Stimulated activated CD4-positive, alpha-beta T cell treated with anti-CD3 and anti-CD28 coated beads, Interleukin-4, amount 100 ng/mL, for 4 hours (primary cell): Measurements from ENCODE around the gene PPP2R5A.
"Not testable (repeated sequence)": the region's sequence is repeated elsewhere in the genome, so short reads cannot be mapped to it uniquely, and the experiment has no call there.

Experiments used
- DNase-seq, 2 experiments: peaks; one replicate each; pipeline ENCODE4 v3.0.0-alpha.2; 2020

Gene PPP2R5A

DNA sequence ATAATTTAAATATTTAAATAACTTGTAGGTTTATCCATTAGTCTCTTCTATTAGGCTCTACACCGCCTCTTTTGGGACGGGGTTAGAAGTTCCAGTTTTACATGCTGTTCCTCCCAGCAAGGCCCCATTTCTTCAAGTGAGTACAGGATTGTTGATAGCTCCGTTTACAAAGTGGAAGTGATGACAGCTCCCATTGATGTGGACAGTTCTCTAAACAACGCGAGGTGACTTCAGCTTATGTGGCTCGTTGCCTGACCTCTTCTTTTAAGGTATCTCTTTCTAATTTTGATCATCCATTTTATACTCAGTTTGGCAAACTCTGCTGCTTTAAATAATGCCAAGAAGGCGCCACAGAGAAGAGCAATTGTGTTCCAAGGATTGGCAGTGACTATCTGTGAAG, 79.8 kb downstream of the PPP2R5A start:
- no peak for DNase-seq

DNA sequence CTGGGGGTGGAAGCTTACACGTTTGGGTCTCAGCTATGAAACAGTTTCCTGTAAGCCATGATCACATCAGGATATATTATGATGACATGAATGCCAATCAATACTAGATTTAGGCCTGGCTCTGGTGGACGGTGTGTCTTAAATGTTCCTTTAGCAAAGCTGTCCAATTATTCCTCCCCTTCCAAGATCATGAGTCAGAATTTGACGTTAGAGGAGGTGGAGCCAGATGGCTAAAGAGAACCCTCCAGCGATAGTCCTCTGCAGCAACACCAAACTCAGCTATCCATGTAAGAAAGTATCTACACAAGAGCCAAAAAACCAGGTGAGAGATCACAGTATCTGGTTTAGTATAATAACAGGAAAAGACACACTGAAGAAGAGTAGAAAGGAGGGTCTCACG, 81.7 kb downstream of the PPP2R5A start:
- DNase-seq, result no peak

DNA sequence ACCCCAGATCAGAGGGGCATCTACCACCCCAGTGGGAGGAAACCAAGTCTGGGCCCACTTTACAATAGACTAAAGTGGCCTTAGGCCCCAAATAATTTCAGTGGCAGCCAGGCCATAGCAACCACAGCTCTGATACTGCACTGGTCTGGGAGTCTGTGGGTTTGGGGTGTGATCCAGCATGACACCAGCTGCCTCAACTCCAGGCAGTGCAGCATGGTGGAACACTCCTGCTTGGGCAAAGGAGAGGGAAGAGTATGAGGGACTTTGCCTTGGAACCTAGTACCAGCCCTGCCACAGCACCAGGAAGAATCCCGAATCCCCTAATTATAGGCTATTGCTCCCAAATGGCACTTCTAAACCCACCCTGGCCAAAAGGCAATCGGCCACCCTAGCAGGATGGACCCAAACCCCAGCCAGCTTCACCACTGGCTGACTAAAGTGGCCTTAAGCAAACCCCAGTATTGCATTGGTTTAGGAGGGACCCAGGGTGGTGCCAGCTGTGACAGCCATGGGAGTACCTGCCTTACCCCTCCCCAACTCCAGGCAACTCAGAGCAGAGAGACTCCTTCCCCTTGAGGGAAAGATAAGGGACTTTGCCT, 82.4 kb downstream of the PPP2R5A start:
- no peak for DNase-seq

GRCh38 chr1:212368073-212368484, 82.9 kb downstream of the PPP2R5A start:
- DNase-seq, result peak; percentile 16 to 39

GRCh38 chr1:212375986-212376385, 90.8 kb downstream of the PPP2R5A start:
- no peak for DNase-seq

DNA sequence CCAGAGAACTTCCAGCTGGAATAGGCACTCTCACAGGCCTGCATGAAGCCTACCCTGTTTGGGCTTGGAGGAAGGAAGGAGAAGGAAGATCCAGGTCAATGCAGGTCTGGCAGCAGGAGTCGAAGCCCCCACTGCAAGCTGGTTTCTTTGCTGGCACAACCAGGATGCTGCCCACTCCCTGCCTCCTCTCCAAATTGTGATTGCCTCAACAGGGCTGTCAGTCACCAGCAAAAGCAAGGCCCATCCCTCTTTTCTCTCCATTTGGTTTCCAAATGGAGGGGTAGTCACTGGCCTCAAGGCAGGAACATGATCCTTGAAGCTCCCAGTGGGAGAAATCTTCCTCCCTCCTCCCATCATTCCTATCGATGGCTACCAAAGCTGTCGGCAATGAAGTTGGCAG, 92.4 kb downstream of the PPP2R5A start:
- DNase-seq, result no peak

DNA sequence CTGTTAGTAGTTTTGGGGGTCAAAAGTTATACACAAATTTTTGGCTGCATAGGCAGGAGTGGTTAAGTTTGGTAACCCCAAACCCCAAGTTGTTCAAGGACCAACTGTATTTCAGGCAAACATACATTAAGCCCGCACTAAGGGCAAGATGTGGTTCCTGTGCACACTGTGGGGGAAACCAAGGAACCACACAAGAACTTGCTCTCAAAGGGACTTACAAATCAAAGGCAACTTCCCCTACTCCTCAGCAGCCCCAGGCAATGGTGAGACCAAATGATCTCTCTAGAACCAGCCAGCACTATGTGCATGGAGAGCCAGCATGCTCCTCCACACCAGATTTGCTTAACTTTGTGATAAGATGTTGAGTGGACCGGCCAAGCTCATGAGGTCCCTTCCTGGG, 94.2 kb downstream of the PPP2R5A start:
- no peak for DNase-seq

DNA sequence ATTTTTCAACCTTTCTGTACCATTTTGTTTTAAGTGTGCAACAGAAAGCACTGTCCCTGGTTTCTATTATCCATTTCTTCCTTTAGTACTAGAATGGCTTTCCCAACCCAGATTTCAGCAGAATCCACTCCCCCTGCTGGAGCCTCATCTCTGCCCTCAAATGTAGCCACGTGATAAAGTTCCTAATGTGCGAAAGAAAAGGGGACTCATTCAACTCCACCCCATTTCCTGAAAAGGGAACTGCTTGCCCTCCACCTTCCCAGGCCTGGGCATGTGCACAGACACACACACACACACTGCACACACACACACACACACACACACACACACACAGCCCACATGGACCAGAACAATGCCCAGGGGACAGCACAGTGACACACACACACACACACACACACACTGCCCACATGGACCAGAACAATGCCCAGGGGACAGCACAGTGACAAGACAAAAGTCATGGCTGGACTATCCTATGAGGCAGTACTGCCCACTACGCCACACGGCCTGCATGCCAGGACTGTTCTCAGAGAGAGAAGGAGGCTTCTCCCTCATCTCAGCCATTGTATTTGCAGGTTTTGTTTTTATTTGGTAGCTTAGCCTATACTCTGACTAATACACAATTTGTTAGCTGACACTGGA, 96.3 kb downstream of the PPP2R5A start:
- DNase-seq, result no peak

DNA sequence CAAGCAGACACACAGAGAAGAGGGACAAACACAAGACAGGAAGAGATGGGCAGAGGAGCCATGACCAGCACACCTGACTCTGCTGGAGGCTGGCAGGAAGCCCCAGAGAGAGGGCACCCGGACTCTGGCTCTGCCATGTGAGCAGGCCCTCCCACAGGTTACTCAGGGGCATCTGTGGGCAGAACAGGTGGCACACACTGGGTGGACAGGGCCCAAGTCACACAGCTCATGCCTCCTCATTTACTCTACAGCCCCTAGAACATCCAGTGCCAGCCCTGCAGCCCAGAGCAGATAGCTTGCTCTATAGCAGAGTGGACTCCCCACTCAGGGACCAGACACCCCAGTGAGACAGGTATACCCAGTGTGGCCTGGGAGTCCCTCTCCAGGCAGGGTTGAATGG, 100.8 kb downstream of the PPP2R5A start:
- DNase-seq, result no peak

DNA sequence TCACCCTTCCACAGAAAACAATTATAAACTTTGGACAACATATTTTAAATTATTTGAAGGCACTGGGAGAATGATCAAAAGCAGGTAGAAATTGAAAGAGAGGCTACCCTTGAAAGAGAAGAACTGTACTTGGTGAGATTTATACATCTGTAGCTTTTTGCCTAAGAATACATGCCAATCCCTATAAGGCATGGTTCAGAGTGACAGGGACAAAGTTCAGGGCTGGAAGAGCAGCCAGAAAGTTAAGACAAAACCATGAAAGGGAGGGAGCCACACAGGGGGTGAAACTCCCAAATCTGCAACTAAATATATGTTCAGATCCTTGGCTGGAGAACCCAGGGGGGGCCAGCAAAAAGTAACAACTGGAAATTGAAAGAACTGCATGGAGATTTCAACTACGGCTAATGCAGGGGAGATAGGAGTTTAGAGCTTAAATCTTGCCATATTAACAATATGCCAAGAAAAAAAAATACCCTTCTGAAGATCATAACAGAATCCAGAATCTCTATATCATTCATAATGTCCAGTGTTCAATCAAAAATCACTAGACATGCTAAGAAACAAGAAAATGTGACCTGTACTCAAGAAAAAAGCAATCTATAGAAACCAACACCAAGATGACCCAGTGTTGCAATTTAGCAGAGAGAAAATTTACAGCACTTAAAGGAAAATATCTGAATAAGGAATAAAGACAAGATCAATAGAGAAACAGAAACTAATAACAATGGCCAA, 103.9 kb downstream of the PPP2R5A start:
- no peak for DNase-seq

DNA sequence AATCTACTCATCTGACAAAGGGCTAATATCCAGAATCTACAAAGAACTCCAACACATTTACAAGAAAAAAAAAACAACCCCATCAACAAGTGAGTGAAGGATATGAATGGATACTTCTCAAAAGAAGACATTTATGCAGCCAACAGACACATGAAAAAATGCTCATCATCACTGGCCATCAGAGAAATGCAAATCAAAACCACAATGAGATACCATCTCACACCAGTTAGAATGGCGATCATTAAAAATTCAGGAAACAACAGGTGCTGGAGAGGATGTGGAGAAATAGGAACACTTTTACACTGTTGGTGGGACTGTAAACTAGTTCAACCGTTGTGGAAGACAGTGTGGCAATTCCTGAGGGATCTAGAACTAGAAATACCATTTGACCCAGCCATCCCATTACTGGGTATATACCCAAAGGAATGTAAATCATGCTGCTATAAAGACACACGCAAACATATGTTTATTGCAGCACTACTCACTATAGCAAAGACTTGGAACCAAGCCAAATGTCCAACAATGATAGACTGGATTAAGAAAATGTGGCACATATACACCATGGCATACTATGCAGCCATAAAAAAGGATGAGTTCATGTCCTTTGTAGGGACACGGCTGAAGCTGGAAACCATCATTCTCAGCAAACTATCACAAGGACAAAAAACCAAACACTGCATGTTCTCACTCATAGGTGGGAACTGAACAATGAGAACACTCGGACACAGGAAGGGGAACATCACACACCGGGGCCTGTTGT, 110.6 kb downstream of the PPP2R5A start:
- not testable (repeated sequence) for DNase-seq

DNA sequence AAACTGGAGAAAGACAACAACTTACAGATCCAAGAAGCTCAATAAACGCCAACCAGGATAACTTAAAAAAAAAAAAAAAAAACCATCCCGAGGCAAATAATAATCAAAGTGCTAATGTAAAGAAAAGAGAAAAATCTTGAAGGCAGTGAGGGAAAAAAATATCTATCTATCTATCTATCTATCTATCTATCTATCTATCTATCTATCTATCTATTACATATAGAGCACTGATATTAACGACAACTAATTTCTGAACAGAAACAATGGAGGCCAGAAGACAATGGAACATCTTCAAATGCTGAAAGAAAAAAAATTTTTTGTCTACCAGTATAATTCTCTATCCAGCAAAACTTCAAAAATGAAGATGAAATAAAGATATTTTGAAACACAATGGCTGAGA, 111.4 kb downstream of the PPP2R5A start:
- no peak for DNase-seq

DNA sequence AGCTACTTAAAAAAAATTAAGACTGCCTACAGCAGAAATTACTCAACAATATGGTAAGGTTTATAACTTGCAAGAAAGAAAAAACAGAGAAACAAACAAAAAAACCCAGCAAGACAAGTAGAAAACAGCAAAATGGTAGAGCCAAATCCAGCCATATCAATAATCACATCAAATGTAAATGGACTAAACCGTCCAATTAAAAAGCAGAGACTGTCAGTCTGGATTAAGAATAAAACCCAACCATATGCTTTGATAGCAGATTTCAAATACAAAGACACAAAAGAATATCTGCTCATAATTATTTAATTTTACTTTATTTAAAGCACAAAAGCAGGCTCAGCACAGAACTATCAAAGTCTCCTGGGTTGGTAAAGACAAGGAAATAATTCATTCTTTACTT, 112.0 kb downstream of the PPP2R5A start:
- DNase-seq, result no peak

GRCh38 chr1:212401042-212401441, 115.8 kb downstream of the PPP2R5A start:
- no peak for DNase-seq

GRCh38 chr1:212401838-212402582, 116.8 kb downstream of the PPP2R5A start:
- no peak for DNase-seq

- DNase-seq, result no peak
These were observed 117.6 kb downstream of the PPP2R5A start for GRCh38 chr1:212402666-212403321.

DNA sequence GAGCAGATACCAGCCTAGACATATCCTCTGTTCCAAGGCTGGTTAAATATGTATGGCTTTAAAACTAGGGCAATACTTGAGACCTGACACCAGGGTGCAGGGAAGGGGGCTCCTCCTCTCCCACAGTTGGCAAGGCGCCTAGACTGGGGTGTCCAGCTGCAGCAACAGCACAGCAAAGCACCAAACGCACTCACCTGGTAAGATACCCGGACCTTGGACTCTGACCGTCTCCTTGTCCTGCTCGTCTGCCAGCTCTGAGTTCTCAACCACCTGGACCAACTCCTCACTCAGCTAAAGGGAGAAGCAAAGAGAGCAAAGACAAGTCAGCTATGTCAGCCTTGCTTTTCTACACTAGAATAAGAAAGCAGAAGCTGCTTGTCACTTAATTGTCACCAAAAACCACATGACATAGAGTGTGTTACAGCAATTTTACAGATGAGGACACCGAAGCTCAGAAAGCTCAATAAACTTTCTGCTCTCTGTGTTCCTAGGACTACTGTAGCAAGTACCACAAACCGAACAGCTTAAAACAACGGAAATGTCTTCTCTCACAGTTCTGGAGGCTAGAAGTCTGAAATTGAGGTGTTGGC, 125.1 kb downstream of the PPP2R5A start:
- no peak for DNase-seq
